ENCODE measurements around the gene POLL. TPM values are rescaled to one million over a fixed set of nuclear protein-coding genes. Genes with fewer than 3 reads are reported as not detected.

Gene POLL
- total RNA-seq, 6 donors from 2014 or later, result 20.4 to 47.1 (median 31.5) TPM

- DNase-seq (no peak), ATAC-seq (ENCODE audit: low FRiP score in 2 of 2) (no peak)
- no peak overlapping the region for H3K4me3 ChIP-seq
- 72 to 77% methylated on average over 6 to 18 of the region's 18 CpGs for WGBS, 2 donors
- no peaks in the 10 kb centered on the region for H3K9me3 ChIP-seq
- TF ChIP-seq CTCF (IDR thresholded peaks at IDR 0.05), result no peak
- TF ChIP-seq EP300 (IDR thresholded peaks at IDR 0.05), result no peak
- no peak for TF ChIP-seq POLR2A (IDR thresholded peaks at IDR 0.05)
- TF ChIP-seq POLR2AphosphoS5 (IDR thresholded peaks at IDR 0.05), result no peak
- no peak overlapping the region for H3K27ac ChIP-seq
- peaks cover 0 to 8% (median 0%) of the 10 kb centered on the region in 4 donors for H3K36me3 ChIP-seq
- H3K27me3 ChIP-seq, result no peaks in the 10 kb centered on the region
- H3K4me1 ChIP-seq, result peaks cover 0 to 7% (median 0%) of the 10 kb centered on the region in 4 donors
Measured at GRCh38 chr10:101558671-101559595, 29.1 kb downstream of the POLL start.

- Histone ChIP-seq H3K4me1 (peaks cover 0 to 7% (median 0%) of the 10 kb centered on the region in 4 donors), H3K9me3 (no peaks in the 10 kb centered on the region), H3K27me3 (no peaks in the 10 kb centered on the region), H3K36me3 (peaks cover 0 to 15% (median 2%) of the 10 kb centered on the region in 4 donors), H3K27ac (no peak overlapping the region), H3K4me3 (no peak overlapping the region)
- no peak for ATAC-seq (ENCODE audit: low FRiP score in 2 of 2)
- TF ChIP-seq POLR2A (IDR thresholded peaks at IDR 0.05) (no peak), POLR2AphosphoS5 (IDR thresholded peaks at IDR 0.05) (no peak), CTCF (IDR thresholded peaks at IDR 0.05) (no peak), EP300 (IDR thresholded peaks at IDR 0.05) (no peak)
- no peak for DNase-seq
- 31 to 52% methylated on average over 2 of the region's 2 CpGs for WGBS, 2 donors
Measured at GRCh38 chr10:101558204-101558603, 29.9 kb downstream of the POLL start.

GRCh38 chr10:101557541-101557940 lies 30.5 kb downstream of the POLL start:
- peaks cover 0 to 22% (median 7%) of the 10 kb centered on the region in 4 donors for H3K36me3 ChIP-seq
- DNase-seq (no peak), ATAC-seq (ENCODE audit: low FRiP score in 2 of 2) (no peak)
- H3K4me1 ChIP-seq, result peaks cover 0 to 7% (median 0%) of the 10 kb centered on the region in 4 donors
- no peak overlapping the region for H3K27ac ChIP-seq
- TF ChIP-seq CTCF (IDR thresholded peaks at IDR 0.05) (no peak), POLR2A (IDR thresholded peaks at IDR 0.05) (no peak), EP300 (IDR thresholded peaks at IDR 0.05) (no peak), POLR2AphosphoS5 (IDR thresholded peaks at IDR 0.05) (no peak)
- no peaks in the 10 kb centered on the region for H3K9me3 ChIP-seq
- no peak overlapping the region for H3K4me3 ChIP-seq
- H3K27me3 ChIP-seq, result no peaks in the 10 kb centered on the region
- 87 to 93% methylated on average over 2 of the region's 2 CpGs for WGBS, 2 donors

- H3K27ac ChIP-seq, result no peak overlapping the region
- H3K4me3 ChIP-seq, result no peak overlapping the region
- H3K36me3 ChIP-seq, result peaks cover 0 to 31% (median 13%) of the 10 kb centered on the region in 4 donors
- no peaks in the 10 kb centered on the region for H3K9me3 ChIP-seq
- WGBS, 2 donors, result 94 to 100% methylated on average over 3 of the region's 3 CpGs
- H3K27me3 ChIP-seq, result no peaks in the 10 kb centered on the region
- ATAC-seq (ENCODE audit: low FRiP score in 2 of 2), result no peak
- H3K4me1 ChIP-seq, result no peaks in the 10 kb centered on the region
- DNase-seq, result no peak
- no peak for TF ChIP-seq CTCF (IDR thresholded peaks at IDR 0.05)
- no peak for TF ChIP-seq EP300 (IDR thresholded peaks at IDR 0.05)
- no peak for TF ChIP-seq POLR2A (IDR thresholded peaks at IDR 0.05)
- no peak for TF ChIP-seq POLR2AphosphoS5 (IDR thresholded peaks at IDR 0.05)
Measured at GRCh38 chr10:101552442-101552841, 35.6 kb downstream of the POLL start.
